SK-N-SH (cell line): ENCODE measurements around the gene FMN2. TPM values are rescaled to one million over a fixed set of nuclear protein-coding genes. Genes with fewer than 3 reads are reported as not detected.

Experiments
- CTCF ChIA-PET: fragments of 300-600, 350-600 bp; formaldehyde crosslinking; extraction: SDS; loops from one replicate; lab custom pipeline; 2021; lab: Yijun Ruan, JAX
- POLR2A ChIA-PET: fragments of 350-600 bp; sonication (Branson Sonifier 250); formaldehyde crosslinking; extraction: SDS; loops from one replicate; lab custom pipeline; 2020; ENCODE audit warnings: antibody characterized with exemption, inconsistent platforms; lab: Yijun Ruan, JAX
- DNase-seq: peaks from one replicate; pipeline ENCODE4 v3.0.0; 2012
- H2AFZ ChIP-seq: fragments of 200-600 bp; sonication (generic); 2 replicates; pipeline ENCODE4 v1.8.1; 2016; ENCODE audit warnings: antibody characterized with exemption, mild to moderate bottlenecking, low read depth
- H3F3A ChIP-seq: fragments of 200-600 bp; sonication (generic); replicated peaks from 2 replicates; pipeline ENCODE3; 2016; ENCODE audit warnings: antibody characterized with exemption, mild to moderate bottlenecking; ENCODE audit not compliant: insufficient read depth
- H3K27ac ChIP-seq, 2 experiments: fragments of 200-500 bp in 1 of 2; fragments of 200-600 bp in 1 of 2; sonication (Bioruptor generic) in 1 of 2; sonication (generic), shearing (Covaris generic) in 1 of 2; 2 replicates each; pipeline versions ENCODE4 v1.5.1 to v1.6.1; 2014 to 2016; ENCODE audit warnings: low read depth in 2 of 2, inconsistent platforms in 1 of 2, low read length in 1 of 2, mild to moderate bottlenecking in 1 of 2, mixed read lengths in 1 of 2
- H3K27me3 ChIP-seq: fragments of 200-600 bp; sonication (generic), shearing (Covaris generic); 2 replicates; pipeline ENCODE4 v1.6.1; 2016; ENCODE audit warnings: mixed run types; ENCODE audit not compliant: insufficient read depth
- H3K36me3 ChIP-seq, 2 experiments: fragments of 200-500 bp in 1 of 2; fragments of 200-600 bp in 1 of 2; sonication (Bioruptor generic) in 1 of 2; sonication (generic) in 1 of 2; replicated peaks in 1 of 2; 2 replicates each; pipeline versions ENCODE3 to v1.5.1; 2014 to 2016; ENCODE audit warnings: low read length in 1 of 2, mild to moderate bottlenecking in 1 of 2; ENCODE audit not compliant: insufficient read depth in 2 of 2, control insufficient read depth in 1 of 2
- H3K4me1 ChIP-seq, 2 experiments: fragments of 200-500 bp in 1 of 2; fragments of 200-600 bp in 1 of 2; sonication (Bioruptor generic) in 1 of 2; sonication (generic), shearing (Covaris generic) in 1 of 2; 2 replicates each; pipeline versions ENCODE4 v1.5.1 to v1.6.1; 2014 to 2016; ENCODE audit warnings: low read depth in 1 of 2, low read length in 1 of 2, mixed run types in 1 of 2; ENCODE audit not compliant: insufficient read depth in 2 of 2, control insufficient read depth in 1 of 2
- H3K4me2 ChIP-seq: fragments of 200-600 bp; sonication (generic), shearing (Covaris generic); 2 replicates; pipeline ENCODE4 v1.6.1; 2017; ENCODE audit warnings: mixed run types
- H3K4me3 ChIP-seq, 2 experiments: fragments of 200-500 bp in 1 of 2; fragments of 200-600 bp in 1 of 2; sonication (Bioruptor generic) in 1 of 2; sonication (generic), shearing (Covaris generic) in 1 of 2; 2 replicates each; pipeline versions ENCODE4 v1.5.1 to v1.8.1; 2014 to 2016; ENCODE audit warnings: low read depth in 2 of 2, inconsistent platforms in 1 of 2, low read length in 1 of 2, mild to moderate bottlenecking in 1 of 2, mixed read lengths in 1 of 2, moderate library complexity in 1 of 2
- H3K79me2 ChIP-seq: fragments of 200-600 bp; sonication (generic); 2 replicates; pipeline ENCODE4 v1.8.1; 2017; ENCODE audit warnings: mild to moderate bottlenecking; ENCODE audit not compliant: insufficient read depth
- H3K9ac ChIP-seq: fragments of 200-600 bp; sonication (generic); 2 replicates; pipeline ENCODE4 v1.6.1; 2017; ENCODE audit warnings: mixed run types
- H3K9me2 ChIP-seq: fragments of 200-600 bp; sonication (generic); 2 replicates; pipeline ENCODE4 v1.6.1; 2017; ENCODE audit warnings: mixed run types
- H3K9me3 ChIP-seq: fragments of 200-600 bp; sonication (generic); 2 replicates; pipeline ENCODE4 v1.6.1; 2017; ENCODE audit warnings: mixed run types, mild to moderate bottlenecking, moderate library complexity
- H4K20me1 ChIP-seq: fragments of 200-600 bp; sonication (generic); 2 replicates; pipeline ENCODE4 v1.6.1; 2017; ENCODE audit warnings: mild to moderate bottlenecking, mixed run types; ENCODE audit not compliant: insufficient read depth
- ELF1 ChIP-seq: IDR thresholded peaks from 2 replicates; pipeline ENCODE4 v1.4.0; 2012
- EP300 ChIP-seq, 2 experiments: IDR thresholded peaks; 2 replicates each; pipeline versions ENCODE4 v1.4.0 to v1.6.1; 2012; ENCODE audit warnings: borderline replicate concordance in 1 of 2, low read depth in 1 of 2, low read length in 1 of 2
- FOSL2 ChIP-seq: IDR thresholded peaks from 2 replicates; pipeline ENCODE4 v1.4.0; 2012; ENCODE audit warnings: low read depth, mild to moderate bottlenecking, moderate library complexity, borderline replicate concordance
- FOXM1 ChIP-seq: IDR thresholded peaks from 2 replicates; pipeline ENCODE4 v1.4.0; 2012; ENCODE audit warnings: low read depth, mild to moderate bottlenecking
- GABPA ChIP-seq: IDR thresholded peaks from 2 replicates; pipeline ENCODE4 v1.4.0; 2012; ENCODE audit warnings: low read depth, mild to moderate bottlenecking
- GATA2 ChIP-seq: sonication (generic); formaldehyde crosslinking; IDR thresholded peaks from 2 replicates; pipeline ENCODE4 v1.5.0; 2020; ENCODE audit warnings: mild to moderate bottlenecking, missing genetic modification reagents
- IRF3 ChIP-seq: fragments of 150-350 bp; IDR thresholded peaks from 2 replicates; pipeline ENCODE4 v1.6.1; 2016; ENCODE audit warnings: mild to moderate bottlenecking, low read depth, low read length
- JUND ChIP-seq: IDR thresholded peaks from 2 replicates; pipeline ENCODE4 v1.4.0; 2012
- NRF1 ChIP-seq: IDR thresholded peaks from 2 replicates; pipeline ENCODE4 v1.6.1; 2012; ENCODE audit warnings: low read depth, mild to moderate bottlenecking, low read length
- PBX3 ChIP-seq: IDR thresholded peaks from 2 replicates; pipeline ENCODE4; 2012
- POLR2AphosphoS5 ChIP-seq: IDR thresholded peaks from 2 replicates; pipeline ENCODE4 v1.6.1; 2012; ENCODE audit warnings: low read depth, low read length
- RAD21 ChIP-seq: IDR thresholded peaks from 2 replicates; pipeline ENCODE4 v1.6.1; 2012; ENCODE audit warnings: mild to moderate bottlenecking, low read length
- RCOR1 ChIP-seq: fragments of 150-350 bp; IDR thresholded peaks from 2 replicates; pipeline ENCODE4 v1.6.1; 2017; ENCODE audit warnings: antibody characterized with exemption, low read length
- RFX5 ChIP-seq: IDR thresholded peaks from 2 replicates; pipeline ENCODE4 v1.6.1; 2012; ENCODE audit warnings: mild to moderate bottlenecking, improper control_type of control experiment, low read length
- SMC3 ChIP-seq: IDR thresholded peaks from 2 replicates; pipeline ENCODE4 v1.6.1; 2012; ENCODE audit warnings: low read depth, low read length, improper control_type of control experiment
- TAF1 ChIP-seq: IDR thresholded peaks from 2 replicates; pipeline ENCODE4 v1.6.1; 2012; ENCODE audit warnings: low read depth, mild to moderate bottlenecking, low read length, moderate library complexity, borderline replicate concordance
- TCF12 ChIP-seq: IDR thresholded peaks from 2 replicates; pipeline ENCODE4 v1.4.0; 2012
- TEAD4 ChIP-seq: IDR thresholded peaks from 2 replicates; pipeline ENCODE4 v1.4.0; 2012; ENCODE audit warnings: mild to moderate bottlenecking, borderline replicate concordance; ENCODE audit not compliant: insufficient read depth
- YY1 ChIP-seq: IDR thresholded peaks from 2 replicates; pipeline ENCODE4 v1.4.0; 2012; ENCODE audit warnings: low read depth, mild to moderate bottlenecking
- WGBS: methylation state at CpG from one replicate; pipeline ENCODE4 v1.1.6; 2017; ENCODE audit warnings: low lambda C conversion rate; 5-methylcytosine and 5-hydroxymethylcytosine counted together
- polyA plus RNA-seq, 3 experiments: library from polyadenylated mRNA; depleted of rRNA; stranded (reverse); fragments of >200 nt; gene quantifications; 2 replicates each; pipeline ENCODE4 v1.2.3, GENCODE V29; 2012

The FMN2 gene
- polyA plus RNA-seq, 1 of the 3 experiments (the other 2 are of a cell fraction): 7.2 TPM

GRCh38 chr1:240134113-240134512, 42.4 kb downstream of the FMN2 start:
- no peak overlapping the region; a peak in 1 of 4 replicates for H3K27ac ChIP-seq
- no peaks in the 10 kb centered on the region for H3K27me3 ChIP-seq
- H4K20me1 ChIP-seq: no peaks in the 10 kb centered on the region
- H3K9me3 ChIP-seq: no peaks in the 10 kb centered on the region
- peaks cover 19% of the 10 kb centered on the region for H3F3A ChIP-seq
- POLR2A ChIA-PET: no interaction called here
- H3K79me2 ChIP-seq: peaks cover 91% of the 10 kb centered on the region
- H3K4me3 ChIP-seq: no peak overlapping the region
- no peak for TF ChIP-seq NRF1
- no peak for TF ChIP-seq TEAD4
- no peak for TF ChIP-seq FOSL2
- TF ChIP-seq GABPA: no peak
- TF ChIP-seq YY1: no peak
- TF ChIP-seq SMC3: no peak
- TF ChIP-seq JUND: no peak
- CTCF ChIA-PET: interaction anchor here (0.7 to 2.7 kb wide), 2 partner anchors 16 to 236 kb away, joined by 3 to 10 read pairs; no protein-coding TSS in a partner anchor
- DNase-seq: no peak
- no peak overlapping the region for H2AFZ ChIP-seq
- H3K4me1 ChIP-seq: no peaks in the 10 kb centered on the region; a peak in 1 of 4 replicates
- no peak overlapping the region for H3K4me2 ChIP-seq
- WGBS: 100% methylated on average over 1 of the region's 1 CpG
- H3K9me2 ChIP-seq: no peaks in the 10 kb centered on the region
- peaks cover 0 to 5% of the 10 kb centered on the region in 2 experiments for H3K36me3 ChIP-seq
- H3K9ac ChIP-seq: no peak overlapping the region

GRCh38 chr1:240134596-240134995, 42.9 kb downstream of the FMN2 start:
- Histone ChIP-seq H3K4me1 (no peaks in the 10 kb centered on the region; a peak in 1 of 4 replicates), H2AFZ (no peak overlapping the region), H3K4me3 (no peak overlapping the region), H3K9me2 (no peaks in the 10 kb centered on the region), H3K9ac (no peak overlapping the region), H3F3A (peaks cover 19% of the 10 kb centered on the region), H3K9me3 (no peaks in the 10 kb centered on the region), H3K79me2 (peaks cover 87% of the 10 kb centered on the region), H3K36me3 (peaks cover 0 to 5% of the 10 kb centered on the region in 2 experiments), H3K27ac (peak overlapping the region; percentile 54 to 58; a peak in 2 of 4 replicates), H3K27me3 (no peaks in the 10 kb centered on the region), H3K4me2 (no peak overlapping the region), H4K20me1 (no peaks in the 10 kb centered on the region)
- POLR2A ChIA-PET: no interaction called here
- TF ChIP-seq RFX5: no peak
- 0 out of 2 replicates have a peak, but pooled peaks have one; percentile 19 for TF ChIP-seq TCF12
- TF ChIP-seq PBX3: no peak
- WGBS: 58% methylated on average over 2 of the region's 2 CpGs
- no peak for DNase-seq
- CTCF ChIA-PET: interaction anchor here (0.7 to 2.7 kb wide), 2 partner anchors 15 to 237 kb away, joined by 3 to 10 read pairs; no protein-coding TSS in a partner anchor

- H3K4me2 ChIP-seq: no peak overlapping the region
- no peaks in the 10 kb centered on the region for H3K27me3 ChIP-seq
- H3K4me3 ChIP-seq: no peak overlapping the region
- ChIA-PET CTCF (interaction anchor here (0.9 to 1.3 kb wide), 2 partner anchors 13 to 45 kb away, joined by 4 read pairs; partner anchors contain the start of gene FMN2), POLR2A (no interaction called here)
- DNase-seq: no peak
- H3K9me3 ChIP-seq: no peaks in the 10 kb centered on the region
- H3K27ac ChIP-seq: peak overlapping the region in 1 of 2 experiments; percentile 46; a peak in 3 of 4 replicates
- peaks cover 19% of the 10 kb centered on the region for H3F3A ChIP-seq
- WGBS: 54% methylated on average over 3 of the region's 3 CpGs
- no peak overlapping the region for H3K9ac ChIP-seq
- H3K4me1 ChIP-seq: no peaks in the 10 kb centered on the region; a peak in 2 of 4 replicates
- H3K9me2 ChIP-seq: no peaks in the 10 kb centered on the region
- peaks cover 91% of the 10 kb centered on the region for H3K79me2 ChIP-seq
- no peaks in the 10 kb centered on the region for H4K20me1 ChIP-seq
- no peak overlapping the region for H2AFZ ChIP-seq
- peaks cover 0 to 2% of the 10 kb centered on the region in 2 experiments for H3K36me3 ChIP-seq
- TF ChIP-seq YY1 (no peak), RFX5 (no peak), FOSL2 (peak; percentile 83; the same call in 1 of the 2 replicates), PBX3 (peak; percentile 88), TCF12 (peak; percentile 50; the same call in 1 of the 2 replicates), GABPA (no peak), RCOR1 (no peak), POLR2AphosphoS5 (peak; percentile 29; the same call in 1 of the 2 replicates), JUND (peak; percentile 71), GATA2 (CRISPR knock-in tag) (no peak), ELF1 (no peak), FOXM1 (no peak), TEAD4 (no peak), EP300 (IDR thresholded peaks at IDR 0.05; ENCODE audit: borderline replicate concordance in 1 of 2, low read depth in 1 of 2, low read length in 1 of 2) (peak; percentile 29 to 37; a peak in 1 of 4 replicates), TAF1 (no peak), IRF3 (no peak), RAD21 (no peak)
Observed at GRCh38 chr1:240136402-240136801, 44.7 kb downstream of the FMN2 start.
